ENCODE data around the gene NFATC1. TPM values are rescaled to one million over a fixed set of nuclear protein-coding genes. Genes with fewer than 3 reads are reported as not detected.

NFATC1 gene
- total RNA-seq, 4 donors from 2014 or later: 10.1 to 15.0 (median 12.7) TPM

DNA sequence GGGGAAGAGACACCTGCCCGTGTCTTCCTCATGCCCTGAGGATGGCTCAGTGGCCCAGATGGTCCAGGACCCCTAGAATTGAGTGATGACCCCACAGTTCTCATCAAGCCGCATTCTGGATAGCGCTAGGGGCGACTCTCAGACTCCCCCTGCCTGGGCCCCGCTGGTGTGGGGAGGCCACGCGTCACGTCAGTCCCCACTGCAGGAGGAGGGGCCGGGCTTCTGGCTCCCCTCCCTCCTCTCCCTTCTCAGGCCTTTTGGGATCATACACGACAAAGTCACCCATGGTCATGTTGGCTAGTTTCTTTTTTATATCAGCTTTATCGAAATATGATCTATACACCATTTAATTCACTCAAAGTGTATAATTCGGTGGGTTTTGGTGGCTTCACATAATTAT is 61.5 kb downstream of the NFATC1 start:
- intact Hi-C loops (cut with DNase I): no loop called here
- H3K9me3 ChIP-seq: no peaks in the 10 kb centered on the region
- H3K27me3 ChIP-seq: no peaks in the 10 kb centered on the region
- WGBS, 2 donors: 90 to 94% methylated on average over 9 to 12 of the region's 12 CpGs
- H3K27ac ChIP-seq: no peak overlapping the region
- H3K4me1 ChIP-seq: peaks cover 0 to 23% of the 10 kb centered on the region in 2 donors
- TF ChIP-seq, protein P1, sequence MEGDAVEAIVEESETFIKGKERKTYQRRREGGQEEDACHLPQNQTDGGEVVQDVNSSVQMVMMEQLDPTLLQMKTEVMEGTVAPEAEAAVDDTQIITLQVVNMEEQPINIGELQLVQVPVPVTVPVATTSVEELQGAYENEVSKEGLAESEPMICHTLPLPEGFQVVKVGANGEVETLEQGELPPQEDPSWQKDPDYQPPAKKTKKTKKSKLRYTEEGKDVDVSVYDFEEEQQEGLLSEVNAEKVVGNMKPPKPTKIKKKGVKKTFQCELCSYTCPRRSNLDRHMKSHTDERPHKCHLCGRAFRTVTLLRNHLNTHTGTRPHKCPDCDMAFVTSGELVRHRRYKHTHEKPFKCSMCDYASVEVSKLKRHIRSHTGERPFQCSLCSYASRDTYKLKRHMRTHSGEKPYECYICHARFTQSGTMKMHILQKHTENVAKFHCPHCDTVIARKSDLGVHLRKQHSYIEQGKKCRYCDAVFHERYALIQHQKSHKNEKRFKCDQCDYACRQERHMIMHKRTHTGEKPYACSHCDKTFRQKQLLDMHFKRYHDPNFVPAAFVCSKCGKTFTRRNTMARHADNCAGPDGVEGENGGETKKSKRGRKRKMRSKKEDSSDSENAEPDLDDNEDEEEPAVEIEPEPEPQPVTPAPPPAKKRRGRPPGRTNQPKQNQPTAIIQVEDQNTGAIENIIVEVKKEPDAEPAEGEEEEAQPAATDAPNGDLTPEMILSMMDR (IDR thresholded peaks at IDR 0.05): no peak
- TF ChIP-seq POLR2A (IDR thresholded peaks at IDR 0.05): no peak
- DNase-seq: no peak
- H3K36me3 ChIP-seq: no peaks in the 10 kb centered on the region
- no peak overlapping the region for H3K4me3 ChIP-seq (replicated peaks in 1 of 3)

DNA sequence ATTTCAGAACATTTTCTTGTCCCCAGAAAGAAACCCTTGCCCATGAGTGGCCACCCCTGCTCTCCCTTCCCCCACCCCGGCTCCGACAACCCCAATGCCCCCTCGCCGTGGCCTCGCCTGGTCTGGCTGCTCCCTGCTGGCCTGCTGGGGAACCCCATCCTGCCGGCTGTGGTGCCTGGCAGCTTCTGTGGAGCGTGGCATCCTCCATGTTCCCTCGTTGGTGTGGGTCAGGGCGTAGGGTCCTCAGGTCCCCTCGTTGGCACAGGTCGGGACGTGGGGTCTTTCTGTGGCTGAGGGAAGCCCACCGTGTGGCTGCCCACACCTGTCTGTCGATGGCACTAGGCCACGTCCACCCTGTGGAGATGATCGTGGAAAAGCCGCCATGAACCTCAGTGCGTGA is 61.9 kb downstream of the NFATC1 start:
- no peaks in the 10 kb centered on the region for H3K9me3 ChIP-seq
- no peak for DNase-seq
- peaks cover 0 to 23% of the 10 kb centered on the region in 2 donors for H3K4me1 ChIP-seq
- intact Hi-C loops (cut with DNase I): no loop called here
- no peak overlapping the region for H3K4me3 ChIP-seq (replicated peaks in 1 of 3)
- H3K27ac ChIP-seq: no peak overlapping the region
- 93 to 98% methylated on average over 8 to 18 of the region's 18 CpGs for WGBS, 2 donors
- H3K27me3 ChIP-seq: no peaks in the 10 kb centered on the region
- TF ChIP-seq, protein P1 (IDR thresholded peaks at IDR 0.05): no peak
- TF ChIP-seq POLR2A (IDR thresholded peaks at IDR 0.05): no peak
- no peaks in the 10 kb centered on the region for H3K36me3 ChIP-seq

DNA sequence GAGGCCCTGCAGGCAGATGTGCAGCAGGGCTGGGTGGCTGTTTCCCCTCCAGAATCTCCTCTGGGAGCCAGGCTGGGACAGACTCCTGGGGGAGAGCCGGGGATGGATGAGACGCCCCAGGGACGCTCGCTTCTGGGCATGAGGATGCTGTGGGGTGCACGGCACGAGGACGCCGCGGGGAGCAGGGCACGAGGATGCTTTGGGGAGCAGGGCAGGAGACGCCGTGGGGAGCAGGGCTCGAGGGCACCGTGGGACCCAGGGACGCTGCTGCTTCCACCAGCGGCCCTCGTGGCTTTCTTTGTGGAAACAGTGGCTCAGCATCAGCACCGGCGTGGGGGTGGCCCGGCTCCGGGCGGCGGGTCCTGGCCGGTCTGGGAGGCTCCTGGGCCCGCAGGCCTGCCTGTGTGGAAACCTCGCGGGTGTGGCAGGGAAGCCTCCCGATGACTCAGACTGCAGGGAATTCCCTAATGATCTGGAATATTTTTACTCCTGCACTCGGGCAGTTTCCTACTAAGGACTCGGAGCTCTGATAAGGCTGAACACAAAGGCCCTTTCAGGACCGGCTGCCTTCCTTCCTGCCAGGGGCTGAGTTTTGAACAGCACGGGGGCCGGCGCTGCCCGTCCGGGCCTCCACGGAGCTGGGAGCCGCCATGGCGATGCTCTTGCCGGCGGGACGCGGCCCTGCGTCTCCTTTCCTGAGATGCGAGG is 62.6 kb downstream of the NFATC1 start:
- H3K9me3 ChIP-seq: no peaks in the 10 kb centered on the region
- no peaks in the 10 kb centered on the region for H3K27me3 ChIP-seq
- peak overlapping the region; percentile 21 to 46 (median 43) for H3K27ac ChIP-seq
- peaks cover 0 to 23% of the 10 kb centered on the region in 2 donors for H3K4me1 ChIP-seq
- no peaks in the 10 kb centered on the region for H3K36me3 ChIP-seq
- intact Hi-C loops (cut with DNase I): no loop called here
- no peak overlapping the region for H3K4me3 ChIP-seq (replicated peaks in 1 of 3)
- peak in 1 of 2 donors; percentile 15 for DNase-seq
- TF ChIP-seq, protein P1 (IDR thresholded peaks at IDR 0.05): no peak
- TF ChIP-seq POLR2A (IDR thresholded peaks at IDR 0.05): no peak
- whole genome bisulfite sequencing, 2 donors: 79 to 80% methylated on average over 24 to 34 of the region's 45 CpGs

DNA sequence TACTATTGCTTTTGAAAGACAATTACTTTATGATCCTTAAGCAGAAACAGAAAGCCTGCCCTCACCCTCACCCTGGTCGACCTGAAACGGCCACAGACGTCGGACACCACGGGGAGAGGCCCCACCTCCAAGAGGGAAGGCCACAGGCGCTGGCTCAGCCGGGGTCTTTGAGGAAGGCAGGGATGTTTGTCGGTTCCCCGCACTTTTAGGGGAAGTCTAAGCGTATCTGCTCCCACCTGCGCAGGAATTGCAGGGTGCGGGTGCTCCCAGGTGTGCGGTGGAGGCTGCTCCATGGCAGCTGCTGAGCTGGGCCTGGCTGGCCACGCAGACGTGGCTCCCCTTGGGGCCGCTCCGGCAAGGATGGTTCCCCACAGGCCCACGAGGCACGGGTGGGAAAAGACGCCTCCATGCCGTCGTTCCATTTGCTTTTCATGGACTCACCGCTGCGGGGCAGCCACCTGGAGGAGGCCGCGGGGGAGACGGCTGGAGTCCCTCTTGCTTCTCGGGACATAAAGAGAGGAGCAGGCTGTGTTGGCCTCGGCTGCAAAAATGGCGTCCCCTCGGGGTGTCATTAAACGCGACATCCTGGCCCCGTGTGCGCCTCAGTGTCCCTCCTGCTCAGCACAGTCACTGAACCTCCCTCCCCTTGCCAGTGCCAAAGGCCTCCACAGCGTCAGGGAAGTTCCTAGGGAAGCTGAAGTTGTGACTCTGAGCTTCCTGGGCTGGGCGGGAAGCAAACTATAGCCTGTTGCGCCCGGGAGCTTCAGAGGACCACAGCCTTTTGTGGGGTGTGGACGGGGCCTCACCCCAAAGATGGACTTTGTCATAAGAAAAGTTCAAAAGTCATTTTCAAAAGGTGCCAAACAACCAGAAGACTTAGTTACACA is 63.4 kb downstream of the NFATC1 start:
- peak overlapping the region; percentile 21 to 46 (median 43) for H3K27ac ChIP-seq
- TF ChIP-seq POLR2A (IDR thresholded peaks at IDR 0.05): no peak
- TF ChIP-seq, protein P1 (IDR thresholded peaks at IDR 0.05): no peak
- no peaks in the 10 kb centered on the region for H3K9me3 ChIP-seq
- H3K36me3 ChIP-seq: no peaks in the 10 kb centered on the region
- 64 to 83% methylated on average over 4 to 18 of the region's 40 CpGs for WGBS, 2 donors
- H3K27me3 ChIP-seq: no peaks in the 10 kb centered on the region
- H3K4me1 ChIP-seq: peaks cover 0 to 23% of the 10 kb centered on the region in 2 donors
- DNase-seq: no peak
- intact Hi-C loops (cut with DNase I): no loop called here
- H3K4me3 ChIP-seq (replicated peaks in 1 of 3): no peak overlapping the region

All from thyroid gland (tissue), 4 donors.